Mesodermal cell (in vitro differentiated cells): Measurements from ENCODE around the gene RNF5.
"Not testable (repeated sequence)": the region's sequence is repeated elsewhere in the genome, so short reads cannot be mapped to it uniquely, and the experiment has no call there.

ENCODE experiments used
- H3K27ac ChIP-seq: 2 replicates; pipeline ENCODE4 v1.7.0; 2013; ENCODE audit warnings: mild to moderate bottlenecking, low read depth, low read length, moderate library complexity; ENCODE audit not compliant: severe bottlenecking
- H3K36me3 ChIP-seq: 2 replicates; pipeline ENCODE4 v1.7.1; 2013; ENCODE audit warnings: mild to moderate bottlenecking, low read length, moderate library complexity; ENCODE audit not compliant: control insufficient read depth, insufficient read depth
- H3K4me1 ChIP-seq: one replicate; pipeline ENCODE4 v1.7.1; 2013; ENCODE audit warnings: mild to moderate bottlenecking, low read length; ENCODE audit not compliant: insufficient read depth, control insufficient read depth, poor library complexity, severe bottlenecking
- H3K4me3 ChIP-seq: 2 replicates; pipeline ENCODE4 v1.7.0; 2013; ENCODE audit warnings: low read length, control low read depth, mild to moderate bottlenecking; ENCODE audit not compliant: insufficient read depth, poor library complexity, severe bottlenecking; ENCODE audit errors: extremely low read depth
- H3K9me3 ChIP-seq: 2 replicates; pipeline ENCODE4 v1.7.1; 2013; ENCODE audit warnings: mild to moderate bottlenecking, low read length, moderate library complexity; ENCODE audit not compliant: control insufficient read depth
- WGBS, 2 experiments: methylation state at CpG; one replicate each; pipeline ENCODE4 v1.1.5; 2013; ENCODE audit warnings: missing lambda C conversion rate in 2 of 2; ENCODE audit not compliant: insufficient coverage in 2 of 2; 5-methylcytosine and 5-hydroxymethylcytosine counted together

The RNF5 gene

DNA sequence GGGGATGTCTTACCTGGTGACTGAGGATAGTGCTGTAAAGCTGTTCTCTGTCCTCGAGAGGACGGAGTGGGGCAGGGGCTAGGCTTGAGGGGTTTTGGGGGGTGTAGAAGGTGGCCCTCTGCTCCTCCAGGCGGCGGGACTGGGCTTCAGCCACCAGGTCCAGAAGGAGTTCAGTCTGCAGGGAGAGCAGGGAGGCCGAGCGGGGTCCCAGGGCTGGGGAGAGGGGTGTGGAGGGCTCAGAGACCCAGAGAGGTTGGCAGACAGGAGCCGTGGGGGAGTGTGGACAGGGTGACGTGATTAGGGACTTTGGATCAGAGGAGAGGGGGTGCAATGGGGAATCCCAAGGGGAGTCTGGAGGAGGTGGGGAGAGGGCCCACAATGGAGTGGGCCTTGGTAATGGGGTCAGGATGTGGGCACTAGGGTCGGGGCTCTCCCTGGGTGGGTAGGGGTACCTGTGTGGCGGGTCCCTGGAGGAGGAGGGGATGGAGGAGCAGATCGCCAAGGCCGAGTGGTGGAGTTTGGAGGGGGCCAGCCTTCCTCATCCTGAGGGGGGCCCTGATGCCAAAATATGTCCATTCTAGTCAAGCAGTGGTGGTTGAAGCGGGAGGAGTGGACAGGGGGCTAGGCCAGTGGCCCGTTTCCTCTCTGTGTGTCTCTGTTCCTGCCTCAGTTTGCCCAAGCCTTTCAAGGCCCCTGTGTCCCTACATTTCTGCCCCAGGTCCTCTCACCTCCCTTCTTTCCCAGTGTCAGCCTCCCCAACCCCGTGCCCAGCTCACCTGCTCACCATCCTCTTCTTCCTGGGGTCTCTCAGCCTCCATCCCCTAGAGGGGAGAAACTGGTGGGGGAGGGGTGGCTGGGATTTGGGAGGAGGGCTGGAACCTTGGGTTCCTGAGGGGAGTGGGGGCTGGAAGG is 13.7 kb downstream of the RNF5 start:
- peak overlapping the region; percentile 73 for H3K27ac ChIP-seq
- peaks cover 58% of the 10 kb centered on the region for H3K4me1 ChIP-seq
- no peaks in the 10 kb centered on the region for H3K9me3 ChIP-seq
- H3K4me3 ChIP-seq, result peak overlapping the region; percentile 26
- WGBS, 2 experiments, result 92 to 96% methylated on average over 9 to 11 of the region's 15 CpGs
- H3K36me3 ChIP-seq, result peaks cover 22% of the 10 kb centered on the region

DNA sequence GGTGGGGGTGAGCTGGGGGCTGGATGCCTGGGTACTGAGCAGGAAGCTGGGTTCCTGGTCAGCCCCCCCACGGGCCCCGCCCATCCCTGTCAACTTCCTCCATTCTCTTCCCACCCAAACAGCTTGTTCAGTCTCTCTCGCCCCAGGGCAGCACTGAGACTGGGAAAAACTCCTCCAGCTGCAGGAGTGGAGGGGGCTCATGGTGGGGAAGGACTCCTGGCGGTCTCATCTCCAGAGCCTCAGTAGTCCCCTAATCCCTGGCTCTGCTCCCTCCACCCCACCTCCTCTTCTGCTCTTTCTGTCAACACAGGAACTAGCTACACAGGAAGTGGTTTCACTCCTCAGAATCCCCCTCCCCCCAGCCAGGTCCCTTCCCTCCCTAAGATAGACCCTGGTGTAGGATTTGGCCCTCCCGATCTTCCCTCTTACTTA is 14.4 kb downstream of the RNF5 start, which contains the start of gene GPSM3:
GPSM3 (minus strand) TSS at position 36 of the 432 bp plus-strand sequence. CDS start 130 bp downstream, outside the sequence.
- Histone ChIP-seq H3K4me3 (peak within 1 kb of the TSS; percentile 26), H3K36me3 (peaks cover 15% of the 10 kb centered on the region), H3K9me3 (no peaks in the 10 kb centered on the region), H3K4me1 (peaks cover 57% of the 10 kb centered on the region), H3K27ac (peak within 1 kb of the TSS; percentile 73)
- 48% methylated on average over 2 of the region's 5 CpGs; no CpG with 5 or more reads in 1 of the 2 experiments for WGBS, 2 experiments

DNA sequence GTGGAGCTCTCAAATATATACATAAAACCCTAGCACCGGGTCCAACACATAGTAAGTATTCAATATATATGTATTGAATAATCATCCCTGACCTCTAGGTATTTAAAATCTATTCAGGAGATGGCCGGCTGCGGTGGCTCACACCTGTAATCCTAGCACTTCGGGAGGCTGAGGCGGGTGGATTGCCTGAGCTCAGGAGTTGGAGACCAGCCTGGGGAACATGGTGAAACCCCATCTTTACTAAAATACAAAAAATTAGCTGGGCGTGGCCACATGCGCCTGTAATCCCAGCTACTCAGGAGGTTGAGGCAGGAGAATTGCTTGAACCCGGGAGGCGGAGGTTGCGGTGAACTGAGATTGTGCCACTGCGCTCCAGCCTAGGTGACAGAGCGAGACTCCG is 14.9 kb downstream of the RNF5 start:
- H3K9me3 ChIP-seq, result not testable (repeated sequence)
- H3K27ac ChIP-seq, result peak overlapping the region; percentile 73
- peaks cover 11% of the 10 kb centered on the region for H3K36me3 ChIP-seq
- H3K4me3 ChIP-seq, result peak overlapping the region; percentile 26
- peaks cover 55% of the 10 kb centered on the region for H3K4me1 ChIP-seq
- 87 to 95% methylated on average over 4 to 7 of the region's 13 CpGs for WGBS, 2 experiments

DNA sequence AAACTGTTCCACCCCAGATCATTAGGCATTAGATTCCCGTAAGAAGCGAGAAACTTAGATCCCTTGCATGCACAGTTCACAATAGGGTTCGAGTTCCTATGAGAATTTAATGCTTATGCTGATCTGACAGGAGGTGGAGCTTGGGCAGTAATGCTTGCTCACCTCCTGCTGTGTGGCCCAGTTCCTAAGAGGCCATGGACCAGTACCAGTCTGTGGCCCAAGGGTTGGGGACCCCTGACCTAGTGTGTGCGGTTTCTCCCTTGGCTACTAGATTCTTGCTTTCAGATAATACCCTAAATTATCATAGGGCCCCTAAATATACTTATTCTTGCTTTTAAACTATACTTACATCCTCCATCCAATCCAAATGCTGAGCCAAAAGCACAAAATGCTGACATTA is 16.2 kb downstream of the RNF5 start:
- H3K4me3 ChIP-seq, result no peak overlapping the region
- 89 to 100% methylated on average over 4 of the region's 4 CpGs for WGBS, 2 experiments
- peak overlapping the region; percentile 85 for H3K27ac ChIP-seq
- no peaks in the 10 kb centered on the region for H3K36me3 ChIP-seq
- no peaks in the 10 kb centered on the region for H3K9me3 ChIP-seq
- H3K4me1 ChIP-seq, result peaks cover 49% of the 10 kb centered on the region

DNA sequence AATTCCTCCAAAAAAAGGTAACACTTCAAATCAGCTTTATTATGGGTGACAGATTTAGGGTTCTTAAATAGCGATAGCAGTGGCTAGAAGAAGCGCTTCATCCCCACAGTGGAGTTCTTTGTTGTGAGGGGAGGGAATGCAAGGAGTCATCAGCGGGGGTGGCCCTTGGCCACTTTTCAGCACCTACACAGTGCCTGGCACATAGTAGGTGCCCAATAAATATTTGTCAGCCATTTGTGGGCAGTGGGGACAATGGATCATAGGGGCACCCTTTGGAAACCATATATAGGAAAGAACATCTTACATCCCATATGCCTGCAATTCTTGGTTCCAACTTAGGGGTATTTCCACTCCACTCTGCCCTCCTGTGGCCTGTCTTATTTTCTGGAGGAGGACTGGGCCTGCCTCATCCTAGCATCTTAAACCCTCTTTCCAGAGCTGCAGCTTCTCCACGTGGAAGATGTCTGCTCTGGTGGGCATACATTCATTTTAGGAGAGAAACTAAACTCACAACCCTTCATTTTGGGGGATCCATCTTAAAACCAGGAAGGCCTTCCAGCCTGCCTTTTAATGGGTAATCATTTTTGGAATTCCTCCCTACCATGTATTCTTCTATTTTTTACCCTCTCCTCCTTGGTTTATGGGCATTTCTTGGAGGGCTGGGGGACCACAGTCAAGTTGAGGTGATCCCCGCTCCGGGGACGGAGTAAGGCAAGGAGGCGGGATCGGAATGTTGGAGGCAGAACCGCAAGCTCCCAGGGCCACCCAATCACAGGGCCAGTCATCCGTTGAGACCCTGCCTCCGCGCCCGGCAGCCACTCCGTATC is 16.8 kb downstream of the RNF5 start:
- H3K9me3 ChIP-seq, result no peaks in the 10 kb centered on the region
- H3K4me1 ChIP-seq, result peaks cover 49% of the 10 kb centered on the region
- peak overlapping the region; percentile 29 for H3K4me3 ChIP-seq
- no peaks in the 10 kb centered on the region for H3K36me3 ChIP-seq
- 21 to 27% methylated on average over 9 to 13 of the region's 15 CpGs for WGBS, 2 experiments
- peak overlapping the region; percentile 85 for H3K27ac ChIP-seq

DNA sequence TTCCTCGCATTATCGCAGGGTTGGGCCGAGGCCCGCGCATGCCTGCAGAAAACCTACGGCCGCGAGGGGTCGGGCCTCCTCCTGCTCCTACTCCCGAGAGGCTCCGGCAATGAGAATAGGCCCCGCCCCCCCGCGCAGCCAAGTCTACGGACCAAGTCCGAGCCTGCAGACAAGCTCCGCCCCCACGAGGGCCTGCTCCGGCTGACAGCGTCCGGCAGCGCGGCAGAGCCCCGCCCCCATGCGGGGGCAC is 17.4 kb downstream of the RNF5 start:
- H3K4me3 ChIP-seq, result peak overlapping the region; percentile 63
- 0% methylated on average over 23 to 25 of the region's 25 CpGs for WGBS, 2 experiments
- no peaks in the 10 kb centered on the region for H3K36me3 ChIP-seq
- H3K27ac ChIP-seq, result peak overlapping the region; percentile 100
- peaks cover 45% of the 10 kb centered on the region for H3K4me1 ChIP-seq
- H3K9me3 ChIP-seq, result no peaks in the 10 kb centered on the region

DNA sequence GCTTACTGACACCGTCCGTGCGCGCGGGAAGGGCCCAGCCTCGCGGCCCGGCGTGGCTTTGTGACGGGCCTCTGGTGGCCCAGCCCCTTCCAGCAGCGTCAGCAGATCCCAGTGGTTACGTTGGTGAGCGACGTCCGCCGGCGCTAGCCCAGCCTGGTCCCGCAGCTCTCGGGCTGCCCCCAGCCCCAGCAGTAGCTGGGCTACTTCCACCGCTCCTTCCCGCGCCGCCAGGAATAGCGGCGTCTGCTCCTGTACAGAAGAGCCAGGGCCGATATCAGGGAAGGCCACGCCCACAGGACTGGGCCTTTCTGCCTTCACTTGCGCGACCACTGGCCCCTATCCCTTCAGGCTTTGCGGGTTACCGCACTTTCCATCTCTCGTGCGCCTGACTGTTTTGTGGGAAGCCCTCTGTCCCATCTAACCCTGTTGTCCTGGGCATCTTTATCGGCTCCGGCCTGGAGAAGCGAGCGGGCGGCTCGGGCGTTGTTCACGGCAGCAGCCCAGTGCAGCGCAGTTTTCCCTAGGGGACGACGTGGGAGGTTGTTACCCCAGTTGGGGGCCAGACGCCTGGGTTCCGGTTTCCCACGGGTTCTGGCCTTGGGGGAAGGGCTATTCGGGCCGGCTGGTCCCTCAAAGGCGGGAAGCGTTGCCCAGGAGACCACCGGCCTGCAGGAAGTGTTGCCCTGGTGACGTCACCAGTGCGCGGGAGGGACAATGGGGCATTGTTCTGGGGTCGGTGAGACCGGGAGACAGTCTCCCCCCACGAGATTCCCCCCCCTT is 17.9 kb downstream of the RNF5 start:
- WGBS, 2 experiments, result 0% methylated on average over 42 to 52 of the region's 58 CpGs

DNA sequence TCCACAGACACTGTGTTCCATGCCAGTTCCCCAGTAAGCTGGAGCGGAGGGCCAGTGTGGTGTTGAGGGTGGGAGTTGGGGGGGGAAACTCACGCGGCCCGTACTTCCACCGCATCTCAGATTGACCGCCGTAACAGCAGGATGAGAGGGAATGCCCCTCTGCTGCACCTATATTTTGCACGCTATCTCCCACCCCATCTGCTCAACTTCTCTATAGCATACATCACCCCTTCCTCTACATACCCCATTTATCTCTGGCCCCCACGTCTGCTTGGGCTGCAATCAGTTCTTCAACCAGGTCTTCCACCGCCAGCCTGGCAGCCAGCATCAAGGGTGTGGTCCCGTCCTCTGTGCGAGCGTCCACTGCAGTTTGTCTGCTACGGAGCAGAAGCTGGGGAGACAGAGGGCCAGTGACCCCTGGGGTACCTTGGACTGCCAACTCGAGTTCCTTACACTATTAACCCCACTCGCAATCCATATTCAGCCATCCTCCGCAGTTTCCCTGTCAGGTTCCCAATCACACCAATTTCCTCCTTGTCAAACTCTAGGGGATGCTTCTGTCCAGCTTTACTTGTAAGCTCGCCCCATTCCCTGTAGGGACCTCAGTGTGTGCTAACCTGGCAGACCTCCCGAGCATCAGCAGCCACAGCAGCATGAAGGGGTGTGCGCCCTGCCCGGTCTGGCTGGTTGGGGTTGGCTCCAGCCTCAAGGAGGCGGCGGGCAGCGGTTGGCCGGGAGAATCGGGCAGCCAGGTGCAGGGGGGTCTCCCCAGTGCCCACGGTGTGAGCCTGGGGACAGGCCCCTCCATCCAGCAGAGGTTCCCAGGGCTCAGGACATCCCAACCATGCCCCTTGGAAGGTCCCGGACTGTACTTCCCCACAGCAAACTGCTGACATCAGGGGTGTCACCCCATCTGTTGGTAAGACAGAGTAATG is 18.7 kb downstream of the RNF5 start:
- H3K4me1 ChIP-seq, result peaks cover 31% of the 10 kb centered on the region
- H3K27ac ChIP-seq, result peak overlapping the region; percentile 100
- peak overlapping the region; percentile 63 for H3K4me3 ChIP-seq
- no peaks in the 10 kb centered on the region for H3K36me3 ChIP-seq
- 87 to 92% methylated on average over 17 to 26 of the region's 28 CpGs for WGBS, 2 experiments
- no peaks in the 10 kb centered on the region for H3K9me3 ChIP-seq

More for the DNA sequence above, 17.9 kb downstream of the RNF5 start:
- H3K4me3 ChIP-seq, result peak overlapping the region; percentile 63
- H3K27ac ChIP-seq, result peak overlapping the region; percentile 100
- H3K36me3 ChIP-seq, result no peaks in the 10 kb centered on the region
- H3K4me1 ChIP-seq, result peaks cover 40% of the 10 kb centered on the region
- H3K9me3 ChIP-seq, result no peaks in the 10 kb centered on the region

DNA sequence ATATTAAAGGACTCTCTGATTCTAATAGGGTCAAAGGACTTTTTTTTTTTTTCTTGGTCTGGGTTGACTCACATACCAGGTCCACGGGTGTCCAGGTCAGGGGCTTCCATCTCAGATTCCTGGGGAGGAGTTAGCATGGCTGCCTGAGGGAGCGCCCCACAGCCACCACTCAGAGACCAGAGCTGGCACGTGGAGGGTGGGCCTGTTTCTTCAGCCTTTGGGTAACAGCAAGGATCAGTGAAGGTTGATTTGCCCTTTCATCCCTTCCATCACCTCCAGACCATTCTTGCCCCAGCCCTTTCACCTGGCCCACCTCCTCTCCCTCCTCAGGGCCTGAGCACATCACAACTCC is 20.1 kb downstream of the RNF5 start:
- H3K36me3 ChIP-seq, result no peaks in the 10 kb centered on the region
- no peaks in the 10 kb centered on the region for H3K9me3 ChIP-seq
- H3K4me3 ChIP-seq, result no peak overlapping the region
- no peak overlapping the region for H3K27ac ChIP-seq
- 94 to 100% methylated on average over 1 to 2 of the region's 3 CpGs for WGBS, 2 experiments
- H3K4me1 ChIP-seq, result peaks cover 18% of the 10 kb centered on the region
